GM18873 (cell line): ENCODE measurements around the gene SLC44A5.
"Not testable (repeated sequence)": the region's sequence is repeated elsewhere in the genome, so short reads cannot be mapped to it uniquely, and the experiment has no call there.

ENCODE experiments used
- ATAC-seq: cut with Tn5 transposase; IDR thresholded peaks from one replicate; pipeline ENCODE4 v1.9.1; 2021; ENCODE audit warnings: mild to moderate bottlenecking, moderate library complexity, moderate number of reproducible peaks; ENCODE audit not compliant: unreplicated experiment, low FRiP score

The SLC44A5 gene

DNA sequence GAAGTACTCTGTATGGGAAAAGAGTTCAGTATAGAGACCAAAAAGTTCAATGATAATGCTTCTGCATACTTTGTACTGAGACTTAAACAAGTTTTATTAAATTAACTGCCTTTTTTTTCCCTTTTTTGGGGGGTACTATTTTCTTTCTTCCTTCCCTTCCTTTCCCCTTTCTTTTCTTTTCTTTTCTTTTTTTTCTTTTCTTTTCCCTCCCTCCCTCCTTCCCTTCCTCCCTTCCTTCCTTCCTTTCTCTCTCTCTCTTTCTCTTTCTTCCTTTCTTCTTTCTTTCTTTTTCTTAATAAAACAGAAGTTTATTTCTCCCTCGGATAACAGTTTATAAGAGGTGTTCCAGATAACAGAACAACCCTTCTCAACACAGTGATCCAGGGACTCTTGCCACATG, 399.3 kb downstream of the SLC44A5 start:
- ATAC-seq, result no peak

DNA sequence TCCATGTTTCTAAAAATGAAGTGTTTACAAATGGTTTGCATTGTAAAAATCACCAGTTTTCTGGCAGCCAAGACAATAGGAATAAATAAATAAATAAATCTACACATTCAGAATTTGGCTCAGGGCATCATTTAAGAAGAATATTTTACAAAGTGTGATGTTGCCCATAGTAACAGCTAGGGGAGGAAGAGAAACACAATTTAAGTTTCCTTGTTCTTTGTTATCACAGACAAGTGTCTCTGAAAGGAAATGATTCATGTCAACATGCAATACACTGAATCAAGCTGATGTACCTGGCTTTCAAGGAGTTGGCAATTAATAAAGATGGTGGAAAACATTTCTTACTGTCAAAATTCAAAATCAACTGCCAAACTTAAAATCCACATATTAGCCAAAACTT, 402.1 kb downstream of the SLC44A5 start:
- ATAC-seq, result no peak

DNA sequence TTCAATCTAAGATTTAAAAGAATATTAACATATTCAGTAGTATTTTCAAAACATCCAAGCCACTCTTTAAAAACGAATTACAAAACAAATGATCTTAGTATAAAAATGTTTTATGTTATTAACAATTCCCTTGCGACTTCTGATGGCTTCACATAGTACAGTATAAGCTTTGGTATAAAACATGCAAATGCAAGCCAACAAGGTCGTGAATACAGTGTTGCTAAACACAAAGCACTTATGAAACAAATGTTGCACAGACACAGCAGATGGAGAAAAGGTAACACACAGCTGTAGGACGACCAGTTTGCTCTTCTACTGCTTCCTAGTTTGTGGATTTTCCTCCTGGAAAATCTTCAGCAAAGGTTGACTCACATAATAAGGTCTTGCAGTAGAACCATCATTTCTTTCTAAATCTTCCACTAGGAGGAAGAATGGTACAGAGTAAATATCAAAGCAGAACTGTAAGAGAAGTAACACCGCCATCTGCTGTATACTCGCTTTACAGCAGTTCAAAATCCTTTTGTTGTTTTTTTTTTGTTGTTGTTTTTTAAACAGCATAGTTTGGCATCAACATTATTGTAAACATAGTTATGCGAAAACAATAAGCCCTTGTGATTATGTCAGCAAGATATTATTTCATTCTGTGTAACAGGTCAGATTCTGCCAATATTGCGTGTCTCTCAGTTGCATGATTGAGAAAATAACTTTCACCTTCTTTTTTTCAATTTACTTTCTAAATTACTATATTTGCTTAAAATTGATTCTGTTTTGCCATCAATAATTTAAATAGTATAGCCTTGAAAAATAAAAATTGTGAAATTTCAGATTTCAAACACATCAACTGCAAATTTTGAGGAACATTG, 407.3 kb downstream of the SLC44A5 start:
- ATAC-seq, result peak; percentile 69

DNA sequence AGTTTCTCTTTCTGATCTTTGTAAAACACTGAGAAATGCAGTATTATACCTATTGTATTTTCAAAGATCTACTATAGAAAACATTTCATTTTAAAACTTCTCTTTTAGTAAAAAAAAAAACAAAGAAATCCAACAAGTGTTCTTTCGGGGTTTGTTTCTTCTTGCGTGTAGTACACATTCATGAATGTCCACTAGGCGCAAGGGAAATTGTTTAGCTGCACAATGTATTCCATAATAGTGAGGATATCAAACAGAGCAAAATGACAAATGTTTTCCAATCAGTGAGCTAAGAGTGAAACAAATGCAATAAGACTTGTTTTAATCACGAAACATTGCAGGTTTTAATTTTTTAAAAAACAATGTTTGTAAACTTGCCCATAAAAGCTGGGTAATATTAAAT, 408.2 kb downstream of the SLC44A5 start:
- ATAC-seq, result no peak

DNA sequence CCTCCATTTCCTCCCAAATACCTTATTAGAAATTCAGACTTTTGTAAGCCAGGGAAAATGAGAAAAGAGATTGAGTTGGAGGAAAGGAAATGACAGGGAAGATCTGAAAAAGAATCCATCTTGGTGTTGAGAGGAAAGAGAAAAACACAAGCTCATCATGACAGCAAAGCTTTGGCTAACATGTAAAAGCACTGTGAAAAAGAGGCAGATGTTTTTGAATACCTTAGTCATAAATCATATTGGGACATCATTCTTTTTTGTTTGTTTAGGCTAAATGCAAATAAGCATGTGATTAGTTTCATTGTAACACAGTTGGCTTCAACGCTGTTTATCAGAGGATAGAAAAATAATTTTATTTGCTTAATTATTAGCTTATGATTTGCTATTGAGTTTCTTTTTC, 412.2 kb downstream of the SLC44A5 start:
- no peak for ATAC-seq

DNA sequence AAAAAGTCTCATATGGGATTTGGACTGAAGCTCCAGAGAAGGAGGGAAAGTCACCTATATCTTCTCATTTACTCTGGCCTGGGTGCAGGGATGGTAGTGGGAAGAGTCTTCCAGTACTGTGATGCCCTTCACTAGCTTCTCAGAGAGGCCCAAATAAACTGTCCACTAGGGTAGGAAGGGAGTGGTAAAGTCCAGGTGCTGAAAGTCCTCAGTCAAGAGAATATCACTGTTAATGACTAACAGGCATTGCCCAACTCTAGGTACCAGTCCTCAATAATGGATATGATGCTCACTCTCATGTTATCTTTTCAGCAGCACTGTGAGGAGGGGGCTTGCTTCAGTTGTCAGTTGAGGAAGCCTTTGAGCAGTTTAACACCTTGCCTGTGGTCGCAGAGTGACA, 412.8 kb downstream of the SLC44A5 start:
- no peak for ATAC-seq

DNA sequence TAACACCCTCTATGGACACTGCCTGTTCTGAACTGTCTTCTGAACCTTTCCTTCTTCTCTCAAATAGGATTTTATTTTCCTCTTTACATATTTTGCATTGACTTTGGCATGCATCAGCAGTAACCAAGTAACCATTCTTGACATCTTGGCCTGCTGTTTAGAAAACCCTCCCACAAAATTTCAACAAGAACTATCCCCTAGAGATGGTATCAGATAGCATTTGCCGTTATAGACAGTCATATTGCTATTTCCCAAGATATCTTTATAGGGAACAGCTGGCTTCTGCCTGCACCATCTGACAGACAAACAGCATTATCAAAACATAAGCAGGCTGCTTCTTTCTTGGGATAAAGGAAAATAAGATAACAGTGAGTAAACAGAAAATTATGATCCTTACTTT, 422.0 kb downstream of the SLC44A5 start:
- ATAC-seq, result no peak

DNA sequence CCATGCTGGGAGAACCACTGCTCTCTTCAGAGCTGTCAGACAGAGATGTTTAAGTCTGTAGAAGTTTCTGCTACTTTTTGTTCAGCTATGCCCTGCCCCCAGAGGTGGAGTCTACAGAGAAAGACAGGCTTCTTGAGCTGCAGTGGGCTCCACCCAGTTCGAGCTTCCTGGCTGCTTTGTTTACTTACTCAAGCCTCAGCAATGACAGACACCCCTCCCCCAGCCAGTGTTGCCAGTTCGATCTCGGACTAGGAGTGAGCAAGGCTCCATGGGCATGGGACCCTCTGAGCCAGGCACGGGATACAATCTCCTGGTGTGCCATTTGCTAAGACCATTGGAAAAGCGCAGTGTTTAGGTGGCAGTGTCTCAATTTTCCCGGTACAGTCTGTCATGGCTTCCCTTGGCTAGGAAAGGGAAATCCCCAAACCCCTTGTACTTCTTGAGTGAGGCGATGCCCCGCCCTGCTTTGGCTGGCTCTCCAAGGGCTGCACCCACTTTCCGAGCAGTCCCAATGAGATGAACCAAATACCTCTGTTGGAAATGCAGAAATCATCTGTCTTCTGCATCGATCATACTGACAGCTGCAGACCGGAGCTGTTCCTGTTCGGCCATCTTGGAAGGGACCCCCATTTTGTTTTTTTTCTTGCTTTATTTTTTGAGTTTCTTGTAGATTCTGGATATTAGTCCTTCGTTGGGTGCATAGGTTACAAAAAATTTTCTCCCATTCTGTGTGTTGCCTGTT, 429.5 kb downstream of the SLC44A5 start:
- ATAC-seq, result not testable (repeated sequence)

DNA sequence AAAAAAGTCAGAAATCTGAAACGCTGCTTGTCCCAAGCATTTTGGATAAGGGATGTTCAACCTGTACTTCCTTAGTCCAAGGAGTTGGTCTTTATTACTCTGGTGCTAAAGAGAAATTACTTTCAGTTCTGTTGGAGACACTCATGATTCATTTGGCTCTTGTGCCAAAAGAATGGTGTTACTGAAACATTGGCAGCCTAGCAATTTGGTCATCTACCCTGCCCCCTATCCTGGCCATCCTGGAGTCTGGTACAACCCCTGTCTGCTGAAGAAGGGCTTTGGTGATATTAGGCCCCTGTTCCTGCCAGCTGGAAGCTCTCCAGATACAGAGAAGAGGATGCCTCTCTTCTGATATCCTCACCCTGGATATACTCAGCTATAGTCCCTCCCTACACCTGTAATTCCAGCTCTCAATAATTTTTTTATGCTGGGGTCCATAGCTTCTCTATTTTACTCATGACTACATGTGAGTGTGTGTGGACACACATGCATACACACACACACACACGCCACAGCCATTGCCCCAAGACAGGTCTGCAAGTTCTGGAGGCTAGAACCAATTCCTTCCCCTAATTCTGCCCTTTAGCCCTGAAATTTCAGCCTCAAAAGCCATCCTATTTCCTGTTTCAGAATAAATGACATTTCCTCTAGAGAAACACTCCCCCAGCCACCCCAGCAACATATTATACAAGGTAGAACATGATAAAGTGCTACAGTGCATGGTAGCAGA, 436.7 kb downstream of the SLC44A5 start:
- no peak for ATAC-seq

DNA sequence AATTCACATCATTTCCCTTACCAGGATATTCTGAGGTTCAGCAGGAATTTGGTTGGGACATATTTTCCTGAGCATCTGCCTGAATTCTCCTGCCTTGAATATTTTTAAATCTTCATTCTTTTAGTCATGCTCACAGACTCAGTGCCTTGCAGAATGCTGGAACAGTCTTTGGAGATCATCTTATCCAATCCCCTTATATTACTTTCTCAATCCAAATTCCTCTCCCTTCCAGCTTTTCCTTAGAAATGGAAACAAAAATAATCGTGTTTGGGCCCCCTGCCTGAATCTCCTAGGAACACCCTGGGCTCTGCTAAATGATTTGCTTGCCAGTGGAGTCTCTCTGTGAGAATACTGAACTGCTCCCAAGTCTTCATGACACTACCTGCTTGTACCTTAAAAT, 438.4 kb downstream of the SLC44A5 start:
- no peak for ATAC-seq

DNA sequence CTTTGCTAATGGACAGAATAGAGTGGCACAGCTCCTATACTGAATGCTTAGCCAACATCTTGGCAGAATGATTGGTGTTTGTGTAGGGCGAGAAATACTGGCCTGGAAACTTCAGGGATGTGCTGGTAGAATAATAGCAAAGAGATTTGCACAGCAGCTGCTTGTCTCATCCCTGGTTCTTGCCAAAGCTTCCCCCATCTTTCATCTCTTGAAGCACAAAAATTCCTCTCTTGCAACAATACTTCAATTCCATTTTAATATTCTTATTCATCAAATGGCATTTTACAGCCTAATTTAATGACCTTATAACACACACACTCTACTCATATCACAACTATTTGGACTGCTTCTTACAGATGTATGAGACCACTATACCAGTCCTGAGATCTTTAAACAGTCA, 439.0 kb downstream of the SLC44A5 start:
- ATAC-seq, result no peak

DNA sequence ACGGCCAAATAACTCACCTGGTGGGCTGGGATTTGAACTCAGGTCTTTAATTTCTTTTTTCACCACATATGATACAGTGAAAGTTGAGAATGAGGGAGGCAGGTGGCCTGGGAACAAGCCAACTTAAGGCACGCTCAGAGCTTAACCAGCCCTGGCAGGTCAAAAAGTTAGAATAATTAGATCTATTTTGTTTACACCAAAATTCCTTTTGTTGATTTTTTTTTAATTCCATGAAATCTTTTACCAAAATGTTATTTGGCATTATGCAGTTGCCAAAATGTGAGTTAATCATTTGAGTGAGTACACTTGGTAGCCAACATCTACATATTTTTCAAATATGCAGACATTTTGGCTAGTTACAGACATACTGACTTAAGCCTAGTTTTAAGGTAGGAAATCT, 439.9 kb downstream of the SLC44A5 start:
- no peak for ATAC-seq

DNA sequence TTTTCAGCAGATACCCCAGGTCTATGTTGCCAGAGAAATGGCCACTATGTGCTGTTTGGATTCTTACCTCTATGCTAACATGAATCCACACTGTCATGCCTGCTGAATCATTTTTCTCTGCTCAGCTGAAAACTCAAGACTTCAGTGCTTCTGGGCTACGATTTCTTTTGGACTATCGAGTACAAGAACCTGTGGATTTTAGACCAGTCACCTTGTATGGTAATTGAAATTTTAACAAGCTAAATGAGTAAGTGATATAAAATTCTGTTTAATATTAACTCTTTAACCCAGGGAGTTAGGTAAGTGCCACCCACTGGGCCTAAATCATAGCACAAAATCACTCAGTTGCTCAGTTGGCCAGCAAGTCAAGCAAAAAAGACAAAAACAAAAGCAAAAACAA, 440.9 kb downstream of the SLC44A5 start:
- no peak for ATAC-seq

DNA sequence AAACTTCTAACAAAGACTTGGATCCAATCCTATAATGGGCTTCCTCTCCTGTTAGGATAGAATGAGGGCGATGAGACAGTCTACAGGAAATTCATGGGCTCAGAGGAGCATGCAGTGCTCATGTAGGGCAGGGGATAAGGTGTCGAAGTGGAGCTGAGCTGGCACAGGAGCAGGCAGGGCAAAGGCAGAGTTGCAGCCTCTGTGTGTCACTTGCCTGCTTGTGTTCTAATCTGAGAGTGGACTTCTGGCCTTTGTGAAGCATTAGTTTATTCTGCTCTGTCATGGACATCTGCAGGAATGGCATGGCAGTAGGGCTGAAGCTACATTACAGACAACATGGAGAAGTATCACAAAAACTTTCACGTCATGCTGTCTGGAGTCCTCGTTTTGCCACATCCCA, 444.1 kb downstream of the SLC44A5 start:
- no peak for ATAC-seq

DNA sequence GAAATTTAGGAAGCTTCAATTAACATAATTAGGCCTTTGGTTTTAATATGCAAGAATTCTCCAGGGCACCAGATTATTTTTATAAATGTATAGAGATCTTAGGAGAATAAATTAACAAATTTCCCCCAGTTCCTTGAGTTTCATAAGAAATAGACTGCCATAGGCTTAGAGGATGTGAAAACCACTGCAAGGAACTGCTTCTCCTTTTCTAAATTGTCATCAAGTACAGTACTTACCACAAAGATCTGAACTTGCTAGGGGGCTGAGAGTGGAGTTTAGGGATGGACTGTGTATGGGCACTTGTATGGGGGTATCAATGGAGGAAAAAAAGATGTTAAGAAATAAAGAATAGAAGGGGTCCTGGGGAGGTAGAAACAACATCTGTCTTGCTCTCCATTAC, 445.6 kb downstream of the SLC44A5 start:
- no peak for ATAC-seq

DNA sequence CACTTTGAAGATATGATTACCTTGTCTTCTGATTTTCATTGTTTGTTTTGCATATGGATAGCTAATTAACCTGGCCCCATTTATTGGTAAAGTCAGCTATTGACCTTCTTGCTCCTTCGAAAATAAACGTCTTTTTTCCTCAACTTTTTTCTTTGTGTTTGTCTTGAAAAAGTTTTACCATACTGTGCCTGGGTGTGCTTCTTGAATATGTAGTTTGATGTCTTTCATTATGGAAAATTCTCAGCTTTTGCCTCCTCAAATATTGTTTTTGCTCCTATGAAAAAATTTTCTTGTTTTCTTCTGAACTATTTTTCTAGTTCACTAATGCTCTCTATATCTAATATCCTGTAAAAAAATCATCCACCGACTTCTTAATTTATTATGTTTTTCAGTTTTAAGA, 451.8 kb downstream of the SLC44A5 start:
- ATAC-seq, result no peak
